ENCODE results near the gene NLK.

DNA sequence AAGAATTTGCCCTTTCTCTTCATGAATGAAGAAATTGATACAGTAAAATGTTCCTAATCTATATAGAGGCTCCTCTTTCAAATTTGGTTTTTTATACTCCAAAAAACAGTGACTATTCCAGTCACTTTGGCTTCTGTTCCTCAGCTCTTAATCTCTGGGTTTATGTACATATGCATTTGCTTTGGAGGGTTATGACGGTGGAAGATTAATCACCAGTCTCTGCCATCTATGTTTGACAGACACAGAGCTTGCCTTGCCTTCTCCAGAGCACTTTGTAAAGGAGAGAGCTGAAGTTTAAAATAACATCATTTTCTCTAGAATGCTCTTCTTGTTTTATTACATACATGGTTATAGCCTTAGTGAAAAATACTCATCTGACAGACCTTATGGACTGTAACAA lies 99.3 kb downstream of the NLK start:
- TF ChIP-seq EZH2 (IDR thresholded peaks at IDR 0.05; ENCODE audit: borderline replicate concordance, insufficient read depth, low read depth, low read length, poor library complexity, severe bottlenecking), result no peak
- TF ChIP-seq, protein P1, sequence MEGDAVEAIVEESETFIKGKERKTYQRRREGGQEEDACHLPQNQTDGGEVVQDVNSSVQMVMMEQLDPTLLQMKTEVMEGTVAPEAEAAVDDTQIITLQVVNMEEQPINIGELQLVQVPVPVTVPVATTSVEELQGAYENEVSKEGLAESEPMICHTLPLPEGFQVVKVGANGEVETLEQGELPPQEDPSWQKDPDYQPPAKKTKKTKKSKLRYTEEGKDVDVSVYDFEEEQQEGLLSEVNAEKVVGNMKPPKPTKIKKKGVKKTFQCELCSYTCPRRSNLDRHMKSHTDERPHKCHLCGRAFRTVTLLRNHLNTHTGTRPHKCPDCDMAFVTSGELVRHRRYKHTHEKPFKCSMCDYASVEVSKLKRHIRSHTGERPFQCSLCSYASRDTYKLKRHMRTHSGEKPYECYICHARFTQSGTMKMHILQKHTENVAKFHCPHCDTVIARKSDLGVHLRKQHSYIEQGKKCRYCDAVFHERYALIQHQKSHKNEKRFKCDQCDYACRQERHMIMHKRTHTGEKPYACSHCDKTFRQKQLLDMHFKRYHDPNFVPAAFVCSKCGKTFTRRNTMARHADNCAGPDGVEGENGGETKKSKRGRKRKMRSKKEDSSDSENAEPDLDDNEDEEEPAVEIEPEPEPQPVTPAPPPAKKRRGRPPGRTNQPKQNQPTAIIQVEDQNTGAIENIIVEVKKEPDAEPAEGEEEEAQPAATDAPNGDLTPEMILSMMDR (IDR thresholded peaks at IDR 0.05), result no peak

Data from B cell (primary cell).